Measurements from ENCODE around the gene GRID1.

Gene GRID1

DNA sequence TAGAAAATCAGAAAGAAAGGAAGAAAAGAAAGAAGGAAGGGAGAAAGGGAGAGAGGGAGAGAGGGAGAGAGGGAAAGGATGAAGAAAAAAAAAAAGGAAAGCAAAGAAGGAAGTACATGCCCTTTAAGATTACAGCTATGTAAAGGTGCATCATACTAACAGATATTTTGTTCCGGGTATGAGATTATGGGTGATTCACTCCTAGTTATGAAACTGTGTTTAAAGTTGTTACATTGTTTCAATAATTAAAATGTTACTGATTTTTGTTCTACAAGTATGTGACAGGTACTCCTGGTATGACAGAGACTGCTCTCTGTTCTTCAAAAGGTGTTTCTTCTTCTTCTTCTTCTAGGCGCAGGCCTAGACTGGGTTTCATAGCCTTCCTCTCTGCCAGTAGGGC, 808.9 kb downstream of the GRID1 start:
- Histone ChIP-seq H3K4me2 (ENCODE audit: low read length) (no peak overlapping the region), H3K9me2 (ENCODE audit: low read depth, low read length) (no peaks in the 10 kb centered on the region), H3K9me3 (ENCODE audit: low read length) (no peaks in the 10 kb centered on the region), H3K27me3 (ENCODE audit: insufficient read depth, low read length) (no peaks in the 10 kb centered on the region), H4K20me1 (ENCODE audit: insufficient read depth, low read length) (no peaks in the 10 kb centered on the region), H3K79me2 (ENCODE audit: insufficient read depth, low read length) (no peaks in the 10 kb centered on the region), H3K9ac (ENCODE audit: low read length) (no peak overlapping the region), H3F3A (ENCODE audit: insufficient read depth, low read length) (no peaks in the 10 kb centered on the region), H3K27ac (ENCODE audit: low read depth, low read length, poor library complexity, severe bottlenecking) (no peak overlapping the region), H3K4me1 (ENCODE audit: insufficient read depth, low read length, severe bottlenecking) (no peaks in the 10 kb centered on the region), H3K4me3 (ENCODE audit: low read depth, low read length, poor library complexity, severe bottlenecking) (no peak overlapping the region), H3K36me3 (ENCODE audit: insufficient read depth, low read length) (no peaks in the 10 kb centered on the region), H2AFZ (ENCODE audit: low read length) (no peak overlapping the region)
- TF ChIP-seq, protein P1, sequence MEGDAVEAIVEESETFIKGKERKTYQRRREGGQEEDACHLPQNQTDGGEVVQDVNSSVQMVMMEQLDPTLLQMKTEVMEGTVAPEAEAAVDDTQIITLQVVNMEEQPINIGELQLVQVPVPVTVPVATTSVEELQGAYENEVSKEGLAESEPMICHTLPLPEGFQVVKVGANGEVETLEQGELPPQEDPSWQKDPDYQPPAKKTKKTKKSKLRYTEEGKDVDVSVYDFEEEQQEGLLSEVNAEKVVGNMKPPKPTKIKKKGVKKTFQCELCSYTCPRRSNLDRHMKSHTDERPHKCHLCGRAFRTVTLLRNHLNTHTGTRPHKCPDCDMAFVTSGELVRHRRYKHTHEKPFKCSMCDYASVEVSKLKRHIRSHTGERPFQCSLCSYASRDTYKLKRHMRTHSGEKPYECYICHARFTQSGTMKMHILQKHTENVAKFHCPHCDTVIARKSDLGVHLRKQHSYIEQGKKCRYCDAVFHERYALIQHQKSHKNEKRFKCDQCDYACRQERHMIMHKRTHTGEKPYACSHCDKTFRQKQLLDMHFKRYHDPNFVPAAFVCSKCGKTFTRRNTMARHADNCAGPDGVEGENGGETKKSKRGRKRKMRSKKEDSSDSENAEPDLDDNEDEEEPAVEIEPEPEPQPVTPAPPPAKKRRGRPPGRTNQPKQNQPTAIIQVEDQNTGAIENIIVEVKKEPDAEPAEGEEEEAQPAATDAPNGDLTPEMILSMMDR (IDR thresholded peaks at IDR 0.05; ENCODE audit: low read length): no peak
- TF ChIP-seq EZH2 (IDR thresholded peaks at IDR 0.05; ENCODE audit: borderline replicate concordance, low read length): no peak

DNA sequence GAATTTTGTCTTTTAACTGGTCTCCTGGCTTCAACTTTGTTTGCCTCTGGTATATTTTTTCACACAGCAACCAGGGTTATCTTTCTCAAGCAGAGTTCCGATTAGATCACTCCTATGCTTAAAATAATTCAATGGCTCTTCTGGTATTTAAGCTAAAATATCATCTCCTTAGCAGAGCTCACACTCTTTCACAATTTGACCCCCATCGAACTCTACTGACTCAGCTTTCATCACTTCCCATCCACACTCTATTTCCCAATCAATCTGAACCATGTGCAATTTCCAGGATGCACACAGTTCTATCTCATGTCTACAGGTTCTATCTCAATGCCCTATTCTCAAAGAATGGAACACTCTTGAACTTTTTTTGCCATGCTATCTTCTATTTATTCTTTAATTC, 809.5 kb downstream of the GRID1 start:
- H3K79me2 ChIP-seq (ENCODE audit: insufficient read depth, low read length): no peaks in the 10 kb centered on the region
- H4K20me1 ChIP-seq (ENCODE audit: insufficient read depth, low read length): no peaks in the 10 kb centered on the region
- no peaks in the 10 kb centered on the region for H3K9me2 ChIP-seq (ENCODE audit: low read depth, low read length)
- TF ChIP-seq EZH2 (IDR thresholded peaks at IDR 0.05; ENCODE audit: borderline replicate concordance, low read length): no peak
- H3K27ac ChIP-seq (ENCODE audit: low read depth, low read length, poor library complexity, severe bottlenecking): no peak overlapping the region
- no peaks in the 10 kb centered on the region for H3K27me3 ChIP-seq (ENCODE audit: insufficient read depth, low read length)
- no peaks in the 10 kb centered on the region for H3K9me3 ChIP-seq (ENCODE audit: low read length)
- H2AFZ ChIP-seq (ENCODE audit: low read length): no peak overlapping the region
- H3K4me3 ChIP-seq (ENCODE audit: low read depth, low read length, poor library complexity, severe bottlenecking): no peak overlapping the region
- no peaks in the 10 kb centered on the region for H3K4me1 ChIP-seq (ENCODE audit: insufficient read depth, low read length, severe bottlenecking)
- no peaks in the 10 kb centered on the region for H3F3A ChIP-seq (ENCODE audit: insufficient read depth, low read length)
- H3K9ac ChIP-seq (ENCODE audit: low read length): no peak overlapping the region
- no peak overlapping the region for H3K4me2 ChIP-seq (ENCODE audit: low read length)
- H3K36me3 ChIP-seq (ENCODE audit: insufficient read depth, low read length): no peaks in the 10 kb centered on the region
